ENCODE data around the gene TRAPPC3L.

The TRAPPC3L gene

GRCh38 chr6:116465246-116465645, 80.2 kb downstream of the TRAPPC3L start:
- DNase-seq (ENCODE audit: low read depth) = no peak

DNA sequence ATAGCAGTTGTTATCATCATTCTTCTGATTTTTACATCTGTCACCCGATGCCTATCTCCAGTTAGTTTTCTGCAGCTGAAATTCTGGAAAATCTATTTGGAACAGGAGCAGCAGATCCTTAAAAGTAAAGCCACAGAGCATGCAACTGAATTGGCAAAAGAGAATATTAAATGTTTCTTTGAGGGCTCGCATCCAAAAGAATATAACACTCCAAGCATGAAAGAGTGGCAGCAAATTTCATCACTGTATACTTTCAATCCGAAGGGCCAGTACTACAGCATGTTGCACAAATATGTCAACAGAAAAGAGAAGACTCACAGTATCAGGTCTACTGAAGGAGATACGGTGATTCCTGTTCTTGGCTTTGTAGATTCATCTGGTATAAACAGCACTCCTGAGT, 82.2 kb downstream of the TRAPPC3L start:
- no peak for DNase-seq (ENCODE audit: low read depth)

- no peak for DNase-seq (ENCODE audit: low read depth)
These were observed 83.3 kb downstream of the TRAPPC3L start for GRCh38 chr6:116461932-116462885.

DNA sequence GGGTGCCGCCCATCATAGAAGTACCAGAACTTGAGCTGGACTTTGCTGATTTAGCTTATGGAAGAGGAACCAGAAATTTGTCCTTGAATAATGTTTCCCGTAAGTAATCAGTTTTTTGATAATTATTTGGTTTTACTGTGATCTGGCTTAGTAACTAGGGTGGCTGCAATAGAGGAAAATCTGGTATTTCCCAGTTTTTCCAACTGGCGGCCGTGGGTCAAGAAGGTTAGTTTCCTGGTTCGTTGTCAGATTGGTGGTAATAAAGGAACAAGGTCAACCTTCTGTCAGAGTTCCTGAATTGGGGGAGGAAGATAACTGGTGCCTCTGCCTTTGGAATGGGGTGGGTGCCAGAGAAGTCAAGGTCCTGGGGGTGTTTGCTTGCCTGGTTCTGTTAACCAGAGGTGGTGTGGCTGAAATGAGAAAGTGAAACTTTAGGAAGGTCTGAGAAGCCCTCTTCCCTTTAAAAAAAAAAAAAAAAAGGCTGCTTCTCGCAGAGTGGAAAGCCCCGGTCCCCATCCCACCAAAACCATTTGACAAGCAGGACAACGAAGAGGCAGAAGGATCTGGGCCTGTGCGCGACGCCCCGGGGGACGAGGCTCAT, 84.1 kb downstream of the TRAPPC3L start, which contains the start of gene CALHM6:
CALHM6 (plus strand) TSS at position 45 of the 601 bp plus-strand sequence; CDS start at position 600, 555 bp downstream.
- no peak for DNase-seq (ENCODE audit: low read depth)

GRCh38 chr6:116459927-116460326, 85.6 kb downstream of the TRAPPC3L start:
- DNase-seq (ENCODE audit: low read depth) = no peak

- no peak for DNase-seq (ENCODE audit: low read depth)
These were observed 87.2 kb downstream of the TRAPPC3L start for GRCh38 chr6:116458264-116458663.

- no peak for DNase-seq (ENCODE audit: low read depth)
These were observed 88.6 kb downstream of the TRAPPC3L start for GRCh38 chr6:116456927-116457326.

- DNase-seq (ENCODE audit: low read depth) = no peak
These were observed 89.4 kb downstream of the TRAPPC3L start for GRCh38 chr6:116456106-116456505.

DNA sequence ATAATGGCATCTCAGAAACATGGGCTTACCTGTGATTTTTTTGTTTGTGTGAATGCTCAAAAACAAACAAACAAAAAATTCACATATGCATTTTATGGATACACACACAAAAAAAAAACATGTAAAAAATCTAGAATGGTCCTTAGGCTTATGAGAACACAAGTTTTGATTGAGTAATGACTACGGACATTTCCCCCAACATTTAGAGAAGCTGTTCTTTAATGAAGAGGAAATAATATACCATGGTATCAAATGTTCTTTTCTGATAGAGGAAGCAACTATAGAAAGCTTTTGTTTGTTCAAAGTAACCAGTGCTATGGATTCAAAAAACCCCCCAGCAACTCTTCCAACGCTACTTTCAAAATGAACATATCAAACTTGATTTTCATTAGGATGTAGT, 93.0 kb downstream of the TRAPPC3L start:
- no peak for DNase-seq (ENCODE audit: low read depth)

DNA sequence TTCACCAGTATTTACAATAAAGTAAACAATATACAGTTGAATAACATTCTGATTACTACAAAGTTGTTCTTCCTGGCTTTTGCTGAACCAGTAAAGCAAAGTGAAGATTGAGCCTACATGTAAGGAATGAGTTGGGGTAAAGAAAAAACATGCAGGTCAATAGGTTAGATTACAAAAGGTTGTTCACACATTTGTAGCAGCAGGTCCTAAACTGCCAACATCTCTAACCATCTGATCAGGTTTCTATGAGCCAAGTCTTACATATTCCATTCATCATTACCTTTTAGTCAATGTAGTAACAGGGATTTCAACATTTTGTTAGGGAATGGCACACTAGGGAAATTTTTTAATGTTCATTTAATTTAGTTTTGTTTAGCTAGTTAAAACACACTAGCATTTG, 93.6 kb downstream of the TRAPPC3L start:
- DNase-seq (ENCODE audit: low read depth) = no peak

DNA sequence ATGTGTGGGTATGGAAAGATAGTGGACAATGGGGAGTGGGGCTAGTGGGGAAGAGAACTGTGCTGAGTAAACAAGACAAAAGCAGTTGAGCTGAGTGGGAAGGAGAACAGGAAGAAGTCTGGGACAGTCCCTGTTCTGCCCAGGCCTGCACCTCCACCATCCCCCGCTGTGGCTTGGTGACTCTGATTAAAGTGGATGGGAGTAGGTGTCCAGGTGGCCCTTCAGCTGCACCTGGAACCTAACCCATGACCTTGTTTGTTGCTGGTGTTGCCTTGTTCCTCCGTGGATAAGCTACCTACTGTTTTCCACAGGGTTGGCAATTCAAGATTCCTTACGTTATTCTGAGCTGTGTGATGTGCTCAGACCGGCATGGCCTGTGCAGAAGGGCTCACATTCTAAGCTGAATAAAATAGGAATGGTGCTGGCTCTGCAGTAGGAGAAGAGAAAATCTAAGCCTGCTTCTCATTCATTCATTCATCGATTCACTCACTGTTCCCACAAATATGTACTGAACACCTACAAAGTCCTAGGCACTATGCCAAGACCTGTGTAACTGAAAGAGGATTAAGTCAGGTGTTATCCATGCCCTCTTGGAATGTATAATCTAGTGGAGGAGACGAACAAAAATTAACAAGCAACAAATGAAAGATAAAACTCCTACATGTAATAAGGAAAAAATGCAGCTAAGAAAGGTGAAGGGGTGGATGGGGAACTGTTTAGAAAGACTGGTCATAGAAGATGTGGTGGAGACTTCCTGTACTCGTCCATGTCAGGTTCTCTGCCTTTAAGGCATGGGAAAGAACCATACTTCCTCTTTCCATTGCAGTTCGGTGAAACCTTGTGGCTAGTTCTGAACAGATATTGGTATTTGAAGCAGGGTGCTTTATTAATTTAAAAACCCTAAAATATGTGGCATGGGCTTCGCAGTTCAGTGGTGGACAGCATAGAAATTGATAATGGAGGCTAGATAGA, 94.4 kb downstream of the TRAPPC3L start:
- no peak for DNase-seq (ENCODE audit: low read depth)

GRCh38 chr6:116450185-116450710, 95.2 kb downstream of the TRAPPC3L start:
- DNase-seq (ENCODE audit: low read depth) = no peak

- no peak for DNase-seq (ENCODE audit: low read depth)
These were observed 95.9 kb downstream of the TRAPPC3L start for GRCh38 chr6:116449565-116449964.

DNA sequence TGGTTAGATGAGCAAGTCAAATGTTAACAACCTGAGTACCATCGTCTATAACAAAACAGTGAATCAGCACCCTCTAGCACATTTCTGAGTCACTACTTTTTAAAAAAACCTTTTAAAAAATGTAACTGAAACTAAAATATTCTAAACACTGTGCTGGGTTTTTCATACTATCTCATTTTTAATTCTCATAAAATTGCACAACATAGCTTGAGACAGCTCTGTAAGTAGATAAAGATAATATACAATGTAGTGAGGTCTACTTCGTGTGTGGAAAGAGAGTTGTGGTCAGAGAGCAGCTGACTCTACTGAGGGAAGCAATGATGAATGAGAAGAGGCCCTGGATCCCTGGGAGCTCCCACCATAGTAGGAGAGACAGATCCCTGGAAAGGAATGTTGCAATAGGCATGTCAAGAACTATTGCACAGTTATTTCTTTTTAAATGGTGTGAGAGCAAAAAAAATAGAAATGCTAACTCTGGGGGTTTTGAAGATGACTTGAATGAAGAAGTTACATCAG, 97.9 kb downstream of the TRAPPC3L start:
- peak; percentile 60 for DNase-seq (ENCODE audit: low read depth)

GRCh38 chr6:116447052-116447451, 98.4 kb downstream of the TRAPPC3L start:
- no peak for DNase-seq (ENCODE audit: low read depth)

DNA sequence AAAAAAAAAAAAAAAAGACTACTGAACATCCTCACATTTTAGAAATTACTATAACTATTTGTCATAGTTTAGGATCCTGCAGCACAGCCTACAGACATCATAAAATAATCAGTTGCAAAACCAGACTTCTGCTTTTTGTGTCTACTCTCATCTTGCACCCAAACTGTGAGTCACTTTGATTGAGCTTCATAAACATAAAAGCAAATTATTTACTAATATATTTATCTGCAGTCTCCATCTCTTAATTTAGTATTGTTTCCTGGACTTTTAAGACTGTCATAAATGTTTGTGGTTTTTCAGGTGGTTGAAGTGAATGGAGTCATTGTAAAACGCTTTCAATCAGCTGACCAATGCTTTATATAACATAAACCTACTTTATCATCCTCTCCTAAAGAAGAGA, 99.1 kb downstream of the TRAPPC3L start:
- DNase-seq (ENCODE audit: low read depth) = no peak

DNA sequence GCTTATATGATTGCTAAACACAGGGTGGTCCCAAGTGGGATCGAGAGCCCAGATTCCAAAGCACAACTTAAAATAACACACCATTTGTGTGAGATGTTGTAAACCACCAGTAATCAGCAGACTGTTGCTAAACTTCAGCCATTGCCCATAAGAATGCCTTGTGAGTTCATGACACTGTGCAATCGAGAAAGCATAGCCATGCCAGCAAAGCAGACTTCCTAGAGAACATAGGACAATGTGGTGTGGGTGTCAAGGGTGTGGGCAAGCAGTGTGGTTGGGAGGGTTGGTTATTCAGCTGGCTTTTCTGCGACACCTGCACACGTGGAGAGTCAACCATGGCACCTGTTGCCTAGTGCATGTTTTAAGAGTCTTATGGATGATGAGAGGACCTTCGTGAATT, 100.4 kb downstream of the TRAPPC3L start:
- DNase-seq (ENCODE audit: low read depth) = no peak

All from HS-27A (cell line).